GM12878 (cell line): ENCODE measurements around the gene RTF2. TPM values are rescaled to one million over a fixed set of nuclear protein-coding genes. Genes with fewer than 3 reads are reported as not detected.
"Not testable (repeated sequence)": the region's sequence is repeated elsewhere in the genome, so short reads cannot be mapped to it uniquely, and the experiment has no call there.

ENCODE experiments used
- ATAC-seq: fragments of 200-7000 bp; cut with Tn5 transposase; 3 replicates; pipeline ENCODE4 v1.9.1; 2020; ENCODE audit warnings: mild to moderate bottlenecking, moderate library complexity
- BruUV-seq: library from RNA; stranded (reverse); fragments of 400-500 nt; replicated peaks from 2 replicates; lab custom pipeline; 2021; lab: Mats Ljungman, UMichigan
- CTCF ChIA-PET: fragments of 300-600 bp; sonication (Branson Sonifier 250); formaldehyde crosslinking; extraction: SDS; loops from one replicate; lab custom pipeline; 2021; ENCODE audit warnings: inconsistent platforms; lab: Yijun Ruan, JAX
- POLR2A ChIA-PET: fragments of 350-600 bp; formaldehyde crosslinking; extraction: SDS; loops from one replicate; lab custom pipeline; 2021; ENCODE audit warnings: inconsistent platforms; lab: Charles Lee
- RAD21 ChIA-PET: fragments of 300-600 bp; sonication (Branson Sonifier 250); formaldehyde crosslinking; loops from one replicate; lab custom pipeline; 2023; ENCODE audit warnings: antibody characterized with exemption; ENCODE audit not compliant: unreplicated experiment; lab: Charles Lee
- SMC1A ChIA-PET: fragments of 300-600 bp; sonication (Branson Sonifier 250); formaldehyde crosslinking; loops from one replicate; lab custom pipeline; 2023; ENCODE audit not compliant: unreplicated experiment, uncharacterized antibody; lab: Charles Lee
- DNase-seq: peaks from one replicate; pipeline ENCODE4 v3.0.0-alpha.2; 2011; ENCODE audit warnings: low read depth, low spot score
- FAIRE-seq: peaks from 3 replicates; lab custom pipeline; 2011; peaks lifted over from hg19 to GRCh38; lab: Jason Lieb, UNC
- H2AFZ ChIP-seq: 2 replicates; pipeline ENCODE4 v1.6.0; 2011; ENCODE audit warnings: low read depth, low read length, control low read depth; ENCODE audit not compliant: control insufficient read depth
- H3K27ac ChIP-seq: 2 replicates; pipeline ENCODE4 v1.5.1; 2011; ENCODE audit warnings: control low read depth; ENCODE audit not compliant: control insufficient read depth, insufficient read depth
- H3K27me3 ChIP-seq, 2 experiments: replicated peaks in 1 of 2; 2 replicates each; pipeline versions ENCODE4 v1.6.0 to v1.6.1; 2011; ENCODE audit warnings: low read length in 1 of 2; ENCODE audit not compliant: control insufficient read depth in 2 of 2, insufficient read depth in 2 of 2
- H3K36me3 ChIP-seq, 2 experiments: 2 replicates each; pipeline ENCODE4 v1.5.1; 2011; ENCODE audit warnings: low read length in 1 of 2; ENCODE audit not compliant: control insufficient read depth in 2 of 2, insufficient read depth in 2 of 2
- H3K4me1 ChIP-seq: 2 replicates; pipeline ENCODE4 v1.6.1; 2011; ENCODE audit warnings: mild to moderate bottlenecking, low read length, moderate library complexity, mixed read lengths; ENCODE audit not compliant: control insufficient read depth, insufficient read depth
- H3K4me2 ChIP-seq: 2 replicates; pipeline ENCODE4 v1.6.0; 2011; ENCODE audit warnings: control low read depth; ENCODE audit not compliant: control insufficient read depth, insufficient read depth
- H3K4me3 ChIP-seq: fragments of 200-600 bp; sonication (generic); 2 replicates; pipeline ENCODE4 v1.5.1; 2016
- H3K79me2 ChIP-seq: 2 replicates; pipeline ENCODE4 v1.6.0; 2011; ENCODE audit warnings: low read length; ENCODE audit not compliant: control insufficient read depth, insufficient read depth
- H3K9ac ChIP-seq: 2 replicates; pipeline ENCODE4 v1.8.0; 2011; ENCODE audit warnings: low read length, control low read depth, mixed read lengths; ENCODE audit not compliant: control insufficient read depth, insufficient read depth
- H3K9me3 ChIP-seq: replicated peaks from 3 replicates; pipeline ENCODE4 v1.5.1; 2011; ENCODE audit warnings: mild to moderate bottlenecking, low read length; ENCODE audit not compliant: control insufficient read depth, insufficient read depth
- H4K20me1 ChIP-seq: 2 replicates; pipeline ENCODE4 v1.6.0; 2011; ENCODE audit not compliant: control insufficient read depth, insufficient read depth
- FOXK2 ChIP-seq: fragments of 450-650 bp; IDR thresholded peaks from 2 replicates; pipeline ENCODE4 v1.6.1; 2017; ENCODE audit warnings: mild to moderate bottlenecking, moderate library complexity
- MEF2B ChIP-seq: fragments of 450-650 bp; IDR thresholded peaks from 2 replicates; pipeline ENCODE4 v1.6.1; 2018; ENCODE audit warnings: mild to moderate bottlenecking, moderate library complexity; ENCODE audit not compliant: partially characterized antibody, poor library complexity, severe bottlenecking
- PKNOX1 ChIP-seq: fragments of 450-650 bp; IDR thresholded peaks from 2 replicates; pipeline ENCODE4 v1.6.1; 2016; ENCODE audit warnings: mild to moderate bottlenecking
- PRDM15 ChIP-seq: fragments of 450-650 bp; formaldehyde crosslinking; IDR thresholded peaks from 2 replicates; pipeline ENCODE4 v1.4.0; 2020; ENCODE audit warnings: mild to moderate bottlenecking, moderate library complexity
- RELB ChIP-seq: fragments of 450-650 bp; IDR thresholded peaks from 2 replicates; pipeline ENCODE4 v1.6.1; 2017; ENCODE audit warnings: low read depth, mild to moderate bottlenecking, moderate library complexity
- WGBS: methylation state at CpG from one replicate; pipeline ENCODE4 v1.1.6; 2016; ENCODE audit warnings: low lambda C conversion rate; ENCODE audit not compliant: insufficient replicate concordance, insufficient coverage; ENCODE audit errors: missing lambda C conversion rate; 5-methylcytosine and 5-hydroxymethylcytosine counted together
- in situ Hi-C: fragments of 300-500 bp; cut with MboI; formaldehyde crosslinking; loops from 9 replicates; pipeline ENCODE4 v1.14.3; 2018; ENCODE audit warnings: mixed read lengths
- intact Hi-C: fragments of 100-400 bp; cut with micrococcal nuclease; formaldehyde crosslinking; loops from one replicate; pipeline ENCODE4 v1.14.2; 2022; ENCODE audit not compliant: unreplicated experiment
- polyA plus RNA-seq, 11 experiments: library from polyadenylated mRNA; depleted of rRNA in 4 of 11; unstranded in 6 of 11; stranded (reverse) in 5 of 11; fragments of >200 nt; fragmentation: Nextera tagmentation in 4 of 11; fragmentation: Illumina TruSeq in 1 of 11; extraction: Ambion mirVana in 4 of 11; extraction: Trizol in 1 of 11; gene quantifications; 1 replicate in 1 of 11; 2 replicates in 10 of 11; pipeline versions ENCODE4 v1.2.1 to v1.2.3, GENCODE V29; 2011 to 2016; ENCODE audit warnings: inconsistent platforms in 2 of 11, missing spikeins in 2 of 11, low read depth in 1 of 11
- total RNA-seq, 4 experiments: library from RNA; depleted of rRNA in 3 of 4; stranded (reverse); fragments of >200 nt in 3 of 4; fragmentation: Illumina TruSeq in 1 of 4; extraction: Trizol in 1 of 4; gene quantifications; 2 replicates each; pipeline versions ENCODE4 v1.2.1 to v1.2.3, GENCODE V29; 2013 to 2021
- TF ChIP-seq, protein P1 (sequence below): fragments of 450-650 bp; formaldehyde crosslinking; IDR thresholded peaks from 2 replicates; pipeline ENCODE4 v1.4.0; 2022; ENCODE audit warnings: mild to moderate bottlenecking, moderate library complexity

Gene RTF2
- total and polyA plus RNA-seq, 10 of the 15 experiments (the other 5 are each of a cell fraction or from before 2014, with no cell fraction given), result 66.2 to 133 (median 82.9) TPM

GRCh38 chr20:56527521-56527920 is 59.1 kb downstream of the RTF2 start:
- ATAC-seq (no peak), DNase-seq (no peak), FAIRE-seq (no peak)
- SMC1A ChIA-PET, result no interaction called here
- no TSS peak for BruUV-seq
- CTCF ChIA-PET, result no interaction called here
- WGBS, result 72% methylated on average over 7 of the region's 7 CpGs
- Histone ChIP-seq H3K4me3 (no peak overlapping the region), H3K36me3 (no peaks in the 10 kb centered on the region), H3K4me1 (no peaks in the 10 kb centered on the region), H3K27ac (no peak overlapping the region), H4K20me1 (no peaks in the 10 kb centered on the region), H2AFZ (no peak overlapping the region)
- in situ Hi-C loops, result no loop called here
- intact Hi-C loops, result no loop called here
- TF ChIP-seq FOXK2 (no peak), RELB (no peak), PRDM15 (CRISPR knock-in tag) (no peak), MEF2B (no peak), PKNOX1 (no peak)
- TF ChIP-seq, protein P1, sequence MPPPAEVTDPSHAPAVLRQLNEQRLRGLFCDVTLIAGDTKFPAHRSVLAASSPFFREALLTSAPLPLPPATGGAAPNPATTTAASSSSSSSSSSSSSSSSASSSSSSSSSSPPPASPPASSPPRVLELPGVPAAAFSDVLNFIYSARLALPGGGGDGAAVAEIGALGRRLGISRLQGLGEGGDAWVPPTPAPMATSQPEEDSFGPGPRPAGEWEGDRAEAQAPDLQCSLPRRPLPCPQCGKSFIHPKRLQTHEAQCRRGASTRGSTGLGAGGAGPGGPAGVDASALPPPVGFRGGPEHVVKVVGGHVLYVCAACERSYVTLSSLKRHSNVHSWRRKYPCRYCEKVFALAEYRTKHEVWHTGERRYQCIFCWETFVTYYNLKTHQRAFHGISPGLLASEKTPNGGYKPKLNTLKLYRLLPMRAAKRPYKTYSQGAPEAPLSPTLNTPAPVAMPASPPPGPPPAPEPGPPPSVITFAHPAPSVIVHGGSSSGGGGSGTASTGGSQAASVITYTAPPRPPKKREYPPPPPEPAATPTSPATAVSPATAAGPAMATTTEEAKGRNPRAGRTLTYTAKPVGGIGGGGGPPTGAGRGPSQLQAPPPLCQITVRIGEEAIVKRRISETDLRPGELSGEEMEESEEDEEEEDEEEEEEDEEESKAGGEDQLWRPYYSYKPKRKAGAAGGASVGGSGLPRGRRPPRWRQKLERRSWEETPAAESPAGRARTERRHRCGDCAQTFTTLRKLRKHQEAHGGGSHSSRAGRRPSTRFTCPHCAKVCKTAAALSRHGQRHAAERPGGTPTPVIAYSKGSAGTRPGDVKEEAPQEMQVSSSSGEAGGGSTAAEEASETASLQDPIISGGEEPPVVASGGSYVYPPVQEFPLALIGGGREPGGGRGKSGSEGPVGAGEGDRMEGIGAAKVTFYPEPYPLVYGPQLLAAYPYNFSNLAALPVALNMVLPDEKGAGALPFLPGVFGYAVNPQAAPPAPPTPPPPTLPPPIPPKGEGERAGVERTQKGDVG (CRISPR knock-in tag), result no peak
- TF ChIP-seq, all 136 proteins: peak for 0
- Histone ChIP-seq H3K27me3 (no peaks in the 10 kb centered on the region), H3K9ac (no peak overlapping the region), H3K79me2 (no peaks in the 10 kb centered on the region), H3K4me2 (no peak overlapping the region), H3K9me3 (no peaks in the 10 kb centered on the region)
- RAD21 ChIA-PET, result no interaction called here
- POLR2A ChIA-PET, result no interaction called here

DNA sequence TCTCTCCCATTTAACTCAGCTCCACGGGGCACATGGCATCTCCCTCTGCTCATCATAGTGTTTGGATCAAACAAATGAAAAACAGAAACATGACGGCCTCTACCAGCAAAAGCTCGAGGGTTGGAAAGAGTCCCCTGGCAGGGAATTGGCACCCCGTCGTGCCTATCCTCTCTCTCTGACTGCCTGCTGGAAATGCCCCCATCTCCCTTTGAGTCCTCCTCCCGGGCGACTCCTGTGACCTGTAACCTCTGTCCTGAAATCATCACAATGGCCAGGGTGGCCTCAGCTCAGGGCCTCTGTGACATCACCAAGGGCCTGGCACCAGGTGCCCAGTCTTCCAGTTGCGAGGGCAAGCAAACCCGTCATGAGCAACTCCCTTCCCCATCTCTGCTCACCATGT is 64.5 kb downstream of the RTF2 start, which contains the start of gene FAM209B:
Gene FAM209B (plus strand): TSS at position 301 of the 400 bp plus-strand sequence. CDS start 96 bp downstream, at position 397.
- H3K4me3 ChIP-seq, POLR2A ChIA-PET, H3K9ac ChIP-seq, H3K9me3 ChIP-seq, H3K36me3 ChIP-seq, H4K20me1 ChIP-seq, ATAC-seq, intact Hi-C loops, FAIRE-seq, H3K27me3 ChIP-seq, RAD21 ChIA-PET, in situ Hi-C loops, BruUV-seq, H2AFZ ChIP-seq, SMC1A ChIA-PET, H3K27ac ChIP-seq, H3K79me2 ChIP-seq, H3K4me1 ChIP-seq, H3K4me2 ChIP-seq, DNase-seq: not testable (repeated sequence)
- 66% methylated on average over 9 of the region's 9 CpGs for WGBS
- CTCF ChIA-PET, result interaction anchor here (0.7 kb wide), 1 partner anchor 16 kb away, joined by 3 read pairs; no protein-coding TSS in a partner anchor
